SK-N-SH (cell line): ENCODE data around the gene TNIP3.

Source experiments
- FOXJ3 ChIP-seq: sonication (generic); formaldehyde crosslinking; IDR thresholded peaks from 2 replicates; pipeline ENCODE4 v1.5.1; 2020; ENCODE audit warnings: mild to moderate bottlenecking, missing genetic modification reagents
- GABPA ChIP-seq: IDR thresholded peaks from 2 replicates; pipeline ENCODE4 v1.4.0; 2012; ENCODE audit warnings: low read depth, mild to moderate bottlenecking
- NFIC ChIP-seq: IDR thresholded peaks from 2 replicates; pipeline ENCODE4 v1.4.0; 2012; ENCODE audit warnings: borderline replicate concordance
- POLR2AphosphoS5 ChIP-seq: IDR thresholded peaks from 2 replicates; pipeline ENCODE4 v1.6.1; 2012; ENCODE audit warnings: low read depth, low read length
- RFX5 ChIP-seq: IDR thresholded peaks from 2 replicates; pipeline ENCODE4 v1.6.1; 2012; ENCODE audit warnings: mild to moderate bottlenecking, improper control_type of control experiment, low read length
- SIN3A ChIP-seq: IDR thresholded peaks from 2 replicates; pipeline ENCODE4 v1.6.1; 2012; ENCODE audit warnings: low read depth, mild to moderate bottlenecking, low read length, moderate library complexity, borderline replicate concordance
- SMC3 ChIP-seq: IDR thresholded peaks from 2 replicates; pipeline ENCODE4 v1.6.1; 2012; ENCODE audit warnings: low read depth, low read length, improper control_type of control experiment
- TCF12 ChIP-seq: IDR thresholded peaks from 2 replicates; pipeline ENCODE4 v1.4.0; 2012
- TEAD4 ChIP-seq: IDR thresholded peaks from 2 replicates; pipeline ENCODE4 v1.4.0; 2012; ENCODE audit warnings: mild to moderate bottlenecking, borderline replicate concordance; ENCODE audit not compliant: insufficient read depth
- USF2 ChIP-seq: fragments of 150-350 bp; IDR thresholded peaks from 2 replicates; pipeline ENCODE4 v1.6.1; 2017; ENCODE audit warnings: antibody characterized with exemption, low read length, low read depth, borderline replicate concordance
- YY1 ChIP-seq: IDR thresholded peaks from 2 replicates; pipeline ENCODE4 v1.4.0; 2012; ENCODE audit warnings: low read depth, mild to moderate bottlenecking
- TF ChIP-seq, protein P1 (sequence below): fragments of 200-600 bp; sonication (generic); IDR thresholded peaks from 2 replicates; pipeline ENCODE4 v1.6.1; 2017; ENCODE audit warnings: antibody characterized with exemption, mild to moderate bottlenecking, moderate library complexity
- TF ChIP-seq, protein P2 (sequence below): IDR thresholded peaks from 2 replicates; pipeline ENCODE4 v1.4.0; 2012; ENCODE audit warnings: low read depth

- TF ChIP-seq, protein P1, sequence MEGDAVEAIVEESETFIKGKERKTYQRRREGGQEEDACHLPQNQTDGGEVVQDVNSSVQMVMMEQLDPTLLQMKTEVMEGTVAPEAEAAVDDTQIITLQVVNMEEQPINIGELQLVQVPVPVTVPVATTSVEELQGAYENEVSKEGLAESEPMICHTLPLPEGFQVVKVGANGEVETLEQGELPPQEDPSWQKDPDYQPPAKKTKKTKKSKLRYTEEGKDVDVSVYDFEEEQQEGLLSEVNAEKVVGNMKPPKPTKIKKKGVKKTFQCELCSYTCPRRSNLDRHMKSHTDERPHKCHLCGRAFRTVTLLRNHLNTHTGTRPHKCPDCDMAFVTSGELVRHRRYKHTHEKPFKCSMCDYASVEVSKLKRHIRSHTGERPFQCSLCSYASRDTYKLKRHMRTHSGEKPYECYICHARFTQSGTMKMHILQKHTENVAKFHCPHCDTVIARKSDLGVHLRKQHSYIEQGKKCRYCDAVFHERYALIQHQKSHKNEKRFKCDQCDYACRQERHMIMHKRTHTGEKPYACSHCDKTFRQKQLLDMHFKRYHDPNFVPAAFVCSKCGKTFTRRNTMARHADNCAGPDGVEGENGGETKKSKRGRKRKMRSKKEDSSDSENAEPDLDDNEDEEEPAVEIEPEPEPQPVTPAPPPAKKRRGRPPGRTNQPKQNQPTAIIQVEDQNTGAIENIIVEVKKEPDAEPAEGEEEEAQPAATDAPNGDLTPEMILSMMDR = no peak
- TF ChIP-seq FOXJ3 (CRISPR knock-in tag) (no peak), SIN3A (no peak), NFIC (no peak), GABPA (no peak), USF2 (no peak), TCF12 (no peak), RFX5 (no peak), YY1 (no peak), POLR2AphosphoS5 (no peak), TEAD4 (no peak), SMC3 (no peak)
- TF ChIP-seq, protein P2, sequence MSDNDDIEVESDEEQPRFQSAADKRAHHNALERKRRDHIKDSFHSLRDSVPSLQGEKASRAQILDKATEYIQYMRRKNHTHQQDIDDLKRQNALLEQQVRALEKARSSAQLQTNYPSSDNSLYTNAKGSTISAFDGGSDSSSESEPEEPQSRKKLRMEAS = no peak
Measured at GRCh38 chr4:121098266-121098665, 65.9 kb downstream of the TNIP3 start.
